Measurements from ENCODE around the gene CCDC87. TPM values are rescaled to one million over a fixed set of nuclear protein-coding genes. Genes with fewer than 3 reads are reported as not detected.
A peak's percentile ranks its signal among the peaks of the same experiment; 100 is the strongest.

Gene CCDC87
- total and polyA plus RNA-seq, 2 of the 8 experiments (the other 6 are each of a cell fraction or from before 2014, with no cell fraction given) = 0.32 to 0.99 TPM

DNA sequence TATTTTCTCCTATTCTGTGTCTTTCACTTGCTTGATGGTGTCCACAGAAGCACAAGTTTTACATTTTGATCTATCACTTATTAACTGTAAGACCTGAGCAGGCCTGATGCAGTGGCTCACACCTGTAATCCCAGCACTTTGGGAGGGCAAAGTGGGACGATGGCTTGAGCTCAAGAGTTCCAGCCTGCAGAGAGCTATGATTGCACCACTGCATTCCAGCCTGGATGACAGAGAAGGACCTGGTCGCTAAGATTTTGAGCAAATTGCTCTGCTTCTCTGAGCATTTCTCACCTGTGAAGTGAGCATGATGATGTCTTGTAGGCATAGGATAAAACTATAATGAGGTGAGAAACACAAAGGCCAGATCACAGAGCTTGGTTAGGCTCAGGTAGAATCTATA, 6.7 kb downstream of the CCDC87 start:
- no peak overlapping the region for H3K23ac ChIP-seq (ENCODE audit: insufficient read length)
- no peaks in the 10 kb centered on the region for H4K20me1 ChIP-seq (replicated peaks in 1 of 2; ENCODE audit: control insufficient read depth in 1 of 2, insufficient read depth in 2 of 2, low read length in 2 of 2)
- no peak overlapping the region for H2BK5ac ChIP-seq (ENCODE audit: low read depth, low read length)
- no peak overlapping the region for H2BK20ac ChIP-seq (ENCODE audit: low read length)
- H3K4me2 ChIP-seq (ENCODE audit: insufficient read depth in 1 of 2, low read depth in 2 of 2, low read length in 2 of 2) = no peak overlapping the region
- CTCF ChIA-PET (ENCODE audit: partially characterized antibody) = interaction anchor here (1.2 kb wide), 1 partner anchor 39 kb away, joined by 5 read pairs; no protein-coding TSS in a partner anchor
- no peak for TF ChIP-seq MAFK (IDR thresholded peaks at IDR 0.05; ENCODE audit: low read depth, low read length)
- no peak for TF ChIP-seq POLR2AphosphoS5 (IDR thresholded peaks at IDR 0.05; ENCODE audit: low read depth, low read length)
- no peak for TF ChIP-seq CBX8 (IDR thresholded peaks at IDR 0.05; ENCODE audit: borderline replicate concordance, low read depth, low read length)
- no peak for TF ChIP-seq SIX5 (IDR thresholded peaks at IDR 0.05; ENCODE audit: low read depth, low read length)
- TF ChIP-seq TEAD4 (IDR thresholded peaks at IDR 0.05; ENCODE audit: low read depth, low read length) = no peak
- no peak for TF ChIP-seq JUND (IDR thresholded peaks at IDR 0.05; ENCODE audit: low read length)
- TF ChIP-seq TBP (IDR thresholded peaks at IDR 0.05; ENCODE audit: low read depth, low read length) = no peak
- no peak for TF ChIP-seq HDAC2 (IDR thresholded peaks at IDR 0.05; ENCODE audit: borderline replicate concordance in 1 of 2, low read depth in 2 of 2, low read length in 2 of 2)
- no peak for TF ChIP-seq SAP30 (IDR thresholded peaks at IDR 0.05; ENCODE audit: insufficient read depth, insufficient replicate concordance, low read length)
- TF ChIP-seq CREB1 (IDR thresholded peaks at IDR 0.05) = no peak
- no peak overlapping the region for H3K56ac ChIP-seq (replicated peaks; ENCODE audit: insufficient read length, low read depth, low read length)
- no peak overlapping the region for H2BK120ac ChIP-seq (replicated peaks; ENCODE audit: low read depth, low read length)
- peaks cover 0 to 2% (median under 1%) of the 10 kb centered on the region in 4 experiments; a peak in 1 of 7 replicates for H3K27me3 ChIP-seq (replicated peaks in 1 of 4; ENCODE audit: control insufficient read depth in 3 of 4, extremely low read depth in 1 of 4, insufficient read depth in 3 of 4, low read length in 3 of 4)
- POLR2A ChIA-PET (ENCODE audit: partially characterized antibody) = no interaction called here
- H2AK5ac ChIP-seq (ENCODE audit: low read depth, low read length) = peak overlapping the region; percentile 75; the same call in 1 of the 2 replicates
- H3K79me1 ChIP-seq (ENCODE audit: low read depth, low read length) = no peaks in the 10 kb centered on the region
- H4K8ac ChIP-seq (ENCODE audit: extremely low read depth, insufficient read depth, low read length) = no peak overlapping the region
- H4K91ac ChIP-seq (replicated peaks; ENCODE audit: insufficient read length, low read length) = no peak overlapping the region
- no peak overlapping the region for H3K18ac ChIP-seq (ENCODE audit: extremely low read depth, low read length)
- no peak overlapping the region for H3K14ac ChIP-seq (ENCODE audit: insufficient read length)
- no peak overlapping the region for H4K5ac ChIP-seq (ENCODE audit: insufficient read length, low read depth, low read length)
- no peak for DNase-seq (ENCODE audit: low read depth in 1 of 2, low spot score in 2 of 2)
- H3K36me3 ChIP-seq (ENCODE audit: control insufficient read depth in 2 of 4, insufficient read depth in 4 of 4, low read length in 3 of 4) = no peaks in the 10 kb centered on the region
- H2BK15ac ChIP-seq (ENCODE audit: low read length) = 0 out of 2 replicates have a peak overlapping the region, but pooled peaks have one; percentile 61
- H3K4ac ChIP-seq (replicated peaks; ENCODE audit: insufficient read length, low read depth, low read length) = no peak overlapping the region
- no peaks in the 10 kb centered on the region for H3K23me2 ChIP-seq (ENCODE audit: low read depth, low read length)
- H3K27ac ChIP-seq (ENCODE audit: low read depth, low read length) = no peak overlapping the region
- H3K9me3 ChIP-seq (ENCODE audit: insufficient read depth in 2 of 2, low read depth in 1 of 2, low read length in 1 of 2) = peaks cover 10 to 17% of the 10 kb centered on the region in 2 experiments
- peaks cover 0 to 4% (median 4%) of the 10 kb centered on the region in 4 experiments; a peak in 5 of 7 replicates for H3K4me1 ChIP-seq (replicated peaks in 1 of 4; ENCODE audit: control insufficient read depth in 3 of 4, insufficient read depth in 4 of 4, low read length in 3 of 4)
- H3K9ac ChIP-seq (replicated peaks in 1 of 4; ENCODE audit: extremely low read depth in 1 of 4, low read depth in 3 of 4, low read length in 3 of 4) = no peak overlapping the region
- no peak overlapping the region for H2AFZ ChIP-seq (ENCODE audit: low read length)
- no peak for FAIRE-seq
- H2BK12ac ChIP-seq (ENCODE audit: low read depth, low read length) = peak overlapping the region; percentile 50; the same call in 1 of the 2 replicates
- H3K4me3 ChIP-seq (ENCODE audit: extremely low read depth in 1 of 4, insufficient read depth in 2 of 4, low read depth in 3 of 4, low read length in 4 of 4) = no peak overlapping the region
- WGBS, 2 experiments (ENCODE audit: extremely low coverage in 1 of 2, insufficient coverage in 1 of 2, insufficient read length in 1 of 2, insufficient replicate concordance in 2 of 2, low coverage in 1 of 2, low lambda C conversion rate in 2 of 2, missing lambda C conversion rate in 1 of 2) = 80% methylated on average over 2 of the region's 2 CpGs; no CpG with 5 or more reads in 1 of the 2 experiments
- no peaks in the 10 kb centered on the region for H3K79me2 ChIP-seq (ENCODE audit: control insufficient read depth in 1 of 2, insufficient read depth in 2 of 2, low read length in 2 of 2)
